GM18517 (cell line): Measurements from ENCODE around the gene IQCH.
"Not testable (repeated sequence)": the region's sequence is repeated elsewhere in the genome, so short reads cannot be mapped to it uniquely, and the experiment has no call there.

Experiments used
- ATAC-seq: cut with Tn5 transposase; IDR thresholded peaks from one replicate; pipeline ENCODE4 v1.9.1; 2021; ENCODE audit warnings: mild to moderate bottlenecking, moderate library complexity; ENCODE audit not compliant: unreplicated experiment

Gene IQCH

DNA sequence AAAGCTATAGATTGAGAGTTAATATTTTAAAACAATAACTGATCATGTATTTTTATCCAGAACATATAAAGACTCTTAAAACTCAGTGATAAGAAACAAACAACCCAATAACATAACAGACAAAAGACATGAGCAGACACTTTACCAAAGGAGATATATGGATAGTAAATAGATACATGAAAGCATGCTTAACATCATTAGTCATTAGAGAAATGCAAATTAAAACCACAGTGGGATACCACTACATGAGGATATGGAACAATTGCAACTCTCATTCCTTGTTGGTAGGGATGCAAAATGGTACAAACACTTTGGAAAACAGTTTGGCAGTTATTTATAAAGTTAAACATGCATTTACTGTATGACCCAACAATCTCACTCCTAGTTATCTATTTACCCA is 95.0 kb downstream of the IQCH start:
- no peak for ATAC-seq

DNA sequence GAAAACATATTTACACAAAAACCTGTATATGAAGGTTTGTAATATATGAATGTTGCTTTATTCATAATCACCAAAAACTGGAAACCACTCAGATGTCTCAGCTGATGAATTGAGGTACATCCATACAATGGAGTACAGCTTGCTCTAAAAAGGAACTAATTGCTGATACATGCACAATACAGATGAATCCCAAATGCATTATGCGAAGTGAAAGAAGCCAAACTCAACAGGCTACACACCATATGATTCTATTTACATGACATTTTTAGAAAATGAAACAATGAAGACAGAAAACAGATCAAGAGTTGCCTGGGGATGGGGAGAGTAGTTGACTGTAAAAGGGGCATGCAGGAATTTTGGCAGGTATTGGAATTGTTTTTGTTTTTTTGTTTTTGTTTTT is 95.5 kb downstream of the IQCH start:
- ATAC-seq, result no peak

DNA sequence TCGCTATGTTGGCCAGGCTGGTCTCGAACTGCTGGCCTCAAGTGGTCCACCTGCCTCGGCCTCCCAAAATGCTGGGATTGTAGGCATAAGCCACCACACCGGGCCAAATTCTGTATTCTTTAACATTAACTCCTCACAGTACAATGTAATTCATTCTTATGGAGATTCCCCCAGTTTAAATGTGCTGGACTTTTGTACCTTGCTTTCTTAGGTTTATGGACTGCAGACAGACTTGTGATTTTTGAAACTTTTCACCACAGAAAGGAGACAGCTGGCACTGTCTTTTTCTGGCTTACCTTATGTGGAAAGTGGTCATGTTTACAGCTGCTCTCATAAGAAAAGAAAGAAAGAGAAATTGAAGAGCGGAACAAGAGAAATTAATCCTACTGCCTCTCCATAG is 103.8 kb downstream of the IQCH start:
- ATAC-seq, result no peak

DNA sequence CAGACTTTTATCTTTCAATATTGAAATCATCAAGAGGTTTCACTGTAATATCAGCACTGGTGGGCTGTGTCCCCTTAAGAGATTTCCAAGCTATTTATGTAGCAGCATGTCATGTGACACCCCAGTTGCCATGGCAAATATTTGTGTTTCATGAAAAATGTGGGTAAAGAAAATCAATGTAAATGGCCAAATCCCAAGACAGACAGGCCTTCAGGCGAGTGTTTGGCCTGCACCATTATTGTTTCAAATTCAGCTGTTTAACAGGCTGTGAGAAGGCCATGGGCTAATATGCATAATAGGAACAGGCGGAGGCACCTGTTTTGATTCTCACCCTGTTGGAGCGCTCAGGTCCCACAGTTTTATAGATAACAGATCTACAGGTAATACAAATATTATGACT is 104.2 kb downstream of the IQCH start:
- no peak for ATAC-seq

DNA sequence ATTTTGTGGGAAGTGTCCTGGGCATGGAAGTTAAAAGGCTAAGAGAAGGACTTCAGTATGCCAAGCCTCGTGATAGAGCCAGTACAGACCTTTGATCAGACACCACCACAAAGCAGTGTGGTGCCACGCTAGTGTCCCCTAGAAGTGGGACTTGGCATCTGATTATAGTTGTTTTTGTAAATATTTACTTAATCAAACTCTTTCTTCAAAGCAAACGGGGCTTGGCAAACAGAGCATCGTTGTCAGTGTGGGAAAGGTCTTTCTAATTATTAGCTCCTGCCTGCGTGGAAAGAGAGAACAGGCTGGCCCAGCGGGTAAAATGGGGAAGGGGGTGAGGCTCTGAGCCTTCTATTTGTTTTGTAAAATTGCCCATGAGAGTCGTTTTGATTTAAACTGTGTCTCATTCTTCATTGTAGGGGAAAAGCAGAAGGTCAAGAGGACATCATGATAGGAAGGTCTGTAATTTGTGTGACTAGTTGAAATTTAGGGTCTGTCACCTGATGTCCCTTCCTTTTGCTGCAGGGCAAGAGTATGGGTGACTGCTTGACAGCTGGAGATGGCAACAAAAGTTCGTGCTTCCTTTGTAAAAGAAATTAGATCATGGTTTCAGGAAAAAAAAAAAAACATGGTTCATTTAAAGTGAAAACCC is 105.0 kb downstream of the IQCH start:
- no peak for ATAC-seq

DNA sequence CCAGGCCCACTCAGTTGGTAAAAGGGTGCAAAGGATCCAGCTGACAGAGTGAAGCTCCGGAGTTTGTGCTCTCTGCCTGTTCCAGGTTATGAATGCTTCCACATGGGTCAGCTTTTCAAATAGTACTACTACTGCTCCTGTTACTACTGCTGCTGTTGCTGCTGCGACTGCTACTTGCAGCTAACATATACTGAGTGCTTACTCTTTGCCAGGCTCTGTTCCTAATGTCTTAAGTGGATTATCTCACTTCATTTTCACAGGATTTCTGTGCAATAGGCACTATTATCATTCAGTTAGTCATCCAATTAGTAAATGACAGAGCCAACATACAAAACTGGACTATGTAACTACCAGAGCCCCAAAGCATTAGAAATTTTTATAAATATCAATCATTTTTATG is 106.5 kb downstream of the IQCH start:
- ATAC-seq, result no peak

DNA sequence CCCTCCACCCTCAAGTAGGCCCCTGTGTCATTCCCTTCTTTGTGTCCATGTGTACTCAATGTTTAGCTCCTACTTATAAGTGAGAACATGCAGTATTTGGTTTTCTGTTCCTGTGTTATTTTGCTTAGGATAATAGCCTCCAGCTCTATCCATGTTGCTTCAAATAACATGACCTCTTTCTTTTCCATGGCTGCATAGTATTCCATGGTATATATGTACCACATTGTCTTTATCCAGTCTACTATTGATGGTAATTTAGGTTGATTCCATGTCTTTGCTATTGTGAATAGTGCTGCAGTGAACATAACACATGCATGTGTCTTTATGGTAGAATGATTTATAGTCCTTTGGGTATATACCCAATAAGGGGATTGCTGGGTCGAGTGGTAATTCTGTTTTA is 109.1 kb downstream of the IQCH start:
- ATAC-seq, result not testable (repeated sequence)

DNA sequence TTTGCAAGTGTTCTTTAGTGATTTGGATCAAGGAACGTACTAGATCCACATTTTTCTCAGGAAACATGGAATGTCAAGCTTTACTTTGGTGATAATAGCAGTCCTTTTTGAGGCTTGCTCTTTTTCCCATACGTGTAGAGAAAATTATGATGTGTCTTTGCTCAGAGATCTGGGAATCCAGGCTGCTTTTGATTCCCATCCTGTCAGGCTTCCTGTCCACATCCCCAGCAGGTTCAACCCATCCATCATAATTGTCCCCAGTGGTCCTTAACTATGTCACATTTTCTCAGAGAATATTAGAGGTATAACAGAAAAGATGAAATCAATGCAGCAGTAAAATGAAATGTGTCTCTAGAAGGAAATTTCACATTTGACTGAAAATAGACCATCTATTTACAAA is 111.4 kb downstream of the IQCH start:
- ATAC-seq, result no peak

DNA sequence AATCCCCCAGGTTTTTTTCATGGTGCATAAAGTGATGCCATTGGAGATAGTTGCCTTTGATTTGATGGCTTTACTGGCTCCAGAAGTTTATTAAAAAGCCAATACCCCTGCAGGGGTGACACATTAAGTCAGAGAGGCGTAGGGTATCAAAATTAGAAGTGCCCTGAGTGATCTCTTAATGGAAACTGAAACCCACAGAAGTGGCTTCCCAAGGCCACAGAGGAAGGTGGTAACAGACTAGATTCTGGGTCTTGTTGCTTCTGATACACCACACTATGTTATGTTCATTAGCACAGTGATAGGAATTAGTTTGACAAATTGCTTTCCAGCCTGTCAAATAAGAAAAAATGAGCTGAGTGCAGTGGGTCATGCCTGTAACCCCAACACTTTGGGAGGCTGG is 112.3 kb downstream of the IQCH start:
- ATAC-seq, result no peak

DNA sequence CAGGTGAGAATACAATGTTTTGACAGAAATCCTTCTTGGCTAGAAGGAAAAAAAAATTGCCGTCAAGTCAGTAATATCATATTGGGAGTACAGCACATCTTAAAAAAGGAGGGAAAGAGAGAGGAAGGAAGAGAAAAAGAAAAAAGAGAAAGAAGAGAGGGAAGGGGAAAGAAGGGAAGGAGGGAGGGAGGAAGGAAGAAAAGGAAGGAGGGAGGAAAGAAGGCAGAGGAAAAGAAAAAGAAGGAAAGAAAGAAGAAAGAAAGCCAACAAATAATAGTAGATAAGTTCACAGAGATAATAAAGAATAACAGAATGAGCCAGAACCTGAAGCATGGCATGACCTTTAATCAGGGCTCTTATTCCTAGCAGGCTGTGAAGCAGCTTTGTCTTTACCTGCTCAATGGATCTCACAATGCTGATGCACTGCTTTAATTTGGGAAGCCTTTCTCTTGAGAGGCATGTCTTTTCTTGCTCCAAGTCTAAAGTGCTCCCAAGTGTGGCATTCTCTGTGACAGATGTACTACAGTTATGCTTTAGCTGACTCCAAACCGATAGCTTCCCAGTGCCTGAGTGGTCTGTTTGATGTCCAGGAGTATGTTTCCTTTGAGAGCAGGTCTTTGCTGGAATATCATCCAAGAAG is 114.9 kb downstream of the IQCH start:
- no peak for ATAC-seq

DNA sequence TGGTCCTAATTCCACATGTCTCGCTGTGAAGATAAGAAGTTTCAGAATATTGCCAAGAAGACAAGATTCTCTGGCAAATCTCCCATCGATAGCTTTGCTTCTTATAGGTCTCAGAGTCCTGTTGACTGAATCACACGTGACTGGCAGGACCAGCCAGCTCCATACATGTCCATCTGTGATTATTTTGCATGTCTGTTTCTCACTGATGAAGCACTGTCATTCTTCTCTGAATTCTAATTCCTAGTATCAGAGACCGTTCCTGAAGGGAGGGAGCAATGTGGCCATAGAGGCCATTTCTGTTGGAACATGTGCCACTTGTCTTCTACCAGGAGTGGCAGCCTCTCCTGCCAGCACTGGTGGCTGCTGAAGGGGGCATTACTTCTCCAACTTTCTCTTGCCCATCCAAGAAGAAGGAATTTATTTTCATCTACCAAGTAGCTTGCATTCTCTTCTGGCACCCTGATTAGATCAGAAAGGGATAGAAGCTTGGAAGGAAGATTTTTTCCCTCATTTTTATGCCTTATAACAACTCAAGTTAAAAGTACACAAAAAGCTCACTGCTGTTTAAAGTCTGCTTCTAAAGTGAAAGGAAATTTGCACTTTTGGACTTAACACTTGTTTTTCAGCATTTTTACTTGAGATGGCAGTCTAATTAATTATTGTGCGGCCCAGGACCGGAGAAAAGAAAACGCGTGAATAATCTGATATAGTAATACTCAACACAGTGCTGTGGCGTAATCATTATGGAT is 115.8 kb downstream of the IQCH start:
- no peak for ATAC-seq

DNA sequence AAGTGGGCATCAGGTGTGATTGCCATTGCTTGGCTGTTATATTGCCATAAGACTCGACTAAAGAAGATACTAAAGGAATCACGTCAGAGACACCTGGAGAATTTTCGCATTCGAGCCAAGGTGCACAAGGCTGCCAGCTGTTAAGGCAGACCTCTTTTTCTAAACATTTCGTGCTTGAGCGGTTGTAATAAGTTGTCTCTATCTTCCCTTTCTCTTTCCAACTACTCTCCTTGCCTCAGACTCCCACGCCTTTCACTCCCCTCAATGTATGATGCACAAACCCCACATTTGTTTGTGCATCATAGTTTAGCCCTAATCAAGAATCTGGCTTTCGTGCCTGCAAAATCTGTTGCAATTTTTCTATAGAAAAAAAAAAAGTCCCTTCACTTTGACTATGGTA is 118.0 kb downstream of the IQCH start:
- ATAC-seq, result no peak

DNA sequence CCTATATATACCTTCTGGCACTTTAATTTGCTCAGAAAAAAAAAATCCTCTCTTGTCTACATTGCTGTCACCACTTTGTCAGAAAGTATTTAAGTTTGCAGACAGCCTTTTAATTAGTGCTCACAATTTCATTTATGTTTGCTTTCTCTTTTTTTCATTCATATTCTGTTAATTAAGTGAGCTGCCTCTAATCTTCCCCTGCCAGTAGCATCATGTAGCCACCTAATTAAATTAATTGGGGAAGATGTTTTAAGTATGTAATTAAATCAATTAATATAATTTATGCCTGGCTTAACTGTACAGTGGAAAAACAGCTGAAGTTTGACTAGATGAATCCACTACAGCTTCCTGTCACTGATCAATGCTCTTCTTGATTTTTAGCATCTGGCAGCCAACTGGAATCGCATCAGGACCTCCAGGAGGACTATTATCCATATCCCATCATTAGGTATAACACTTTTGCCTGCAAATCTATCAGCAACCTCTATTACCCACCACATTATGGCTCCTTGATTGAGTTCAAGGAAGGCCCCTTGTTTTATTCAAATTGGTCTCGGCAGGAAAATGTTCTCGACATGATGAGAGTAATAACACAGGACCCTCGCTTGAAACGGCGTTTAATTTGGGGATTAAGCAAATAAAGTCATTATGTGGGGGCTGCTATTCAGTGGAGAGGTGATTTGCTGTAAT is 118.5 kb downstream of the IQCH start:
- ATAC-seq, result no peak

DNA sequence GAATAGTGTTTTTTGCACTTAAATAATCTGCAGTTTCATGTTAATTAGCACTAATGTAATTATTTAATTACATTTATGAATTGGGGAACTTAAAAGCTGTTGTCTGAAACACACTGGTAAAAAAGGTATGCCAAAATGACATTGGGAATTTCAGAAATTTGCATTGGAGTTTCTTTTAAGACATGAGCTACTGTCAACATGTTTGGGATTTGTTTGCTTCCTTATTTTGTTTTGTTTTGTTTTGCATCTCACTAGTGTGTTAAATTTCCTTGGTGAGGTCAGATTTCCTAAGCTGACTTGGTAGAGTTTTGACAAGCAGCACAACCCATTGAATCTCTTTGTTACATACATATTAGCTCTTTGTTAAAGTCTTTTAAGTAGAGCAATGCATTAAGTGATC is 119.4 kb downstream of the IQCH start:
- ATAC-seq, result no peak

DNA sequence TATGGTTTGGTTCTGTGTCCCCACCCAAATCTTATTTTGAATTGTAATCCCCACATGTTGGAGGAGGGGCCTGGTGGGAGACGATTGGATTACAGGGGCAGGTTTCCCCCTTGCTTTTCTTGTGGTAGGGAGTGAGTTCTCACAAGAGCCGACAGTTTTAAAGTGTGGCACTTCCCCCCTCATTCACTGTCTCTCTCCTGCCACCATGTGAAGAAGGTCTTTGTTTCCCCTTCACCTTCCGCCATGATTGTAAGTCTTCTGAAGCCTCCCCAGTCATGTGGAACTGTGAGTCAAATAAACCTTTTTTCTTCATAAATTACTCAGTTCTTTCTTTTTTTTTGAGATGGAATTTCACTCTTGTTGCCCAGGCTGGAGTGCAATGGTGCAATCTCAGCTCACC is 124.9 kb downstream of the IQCH start:
- ATAC-seq, result no peak

DNA sequence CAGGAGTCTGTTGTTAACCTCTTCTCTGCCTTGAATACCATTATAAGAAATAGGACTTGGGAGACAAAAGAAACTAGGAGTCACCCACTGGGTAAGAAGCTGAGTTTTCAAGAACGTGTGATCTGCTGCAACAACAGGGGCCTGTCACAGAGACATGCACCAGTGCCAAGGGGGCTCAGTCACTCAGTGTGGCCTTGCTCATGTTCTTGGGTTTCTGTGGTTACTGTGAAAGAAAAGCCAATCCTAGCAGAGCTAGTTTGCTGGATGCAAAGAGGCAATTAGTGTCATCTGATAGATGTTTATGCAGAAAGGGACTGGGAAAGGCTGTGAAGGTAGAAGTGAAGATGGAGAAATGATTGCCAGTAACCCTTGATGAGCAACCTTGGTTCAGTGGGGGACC is 126.3 kb downstream of the IQCH start:
- no peak for ATAC-seq

DNA sequence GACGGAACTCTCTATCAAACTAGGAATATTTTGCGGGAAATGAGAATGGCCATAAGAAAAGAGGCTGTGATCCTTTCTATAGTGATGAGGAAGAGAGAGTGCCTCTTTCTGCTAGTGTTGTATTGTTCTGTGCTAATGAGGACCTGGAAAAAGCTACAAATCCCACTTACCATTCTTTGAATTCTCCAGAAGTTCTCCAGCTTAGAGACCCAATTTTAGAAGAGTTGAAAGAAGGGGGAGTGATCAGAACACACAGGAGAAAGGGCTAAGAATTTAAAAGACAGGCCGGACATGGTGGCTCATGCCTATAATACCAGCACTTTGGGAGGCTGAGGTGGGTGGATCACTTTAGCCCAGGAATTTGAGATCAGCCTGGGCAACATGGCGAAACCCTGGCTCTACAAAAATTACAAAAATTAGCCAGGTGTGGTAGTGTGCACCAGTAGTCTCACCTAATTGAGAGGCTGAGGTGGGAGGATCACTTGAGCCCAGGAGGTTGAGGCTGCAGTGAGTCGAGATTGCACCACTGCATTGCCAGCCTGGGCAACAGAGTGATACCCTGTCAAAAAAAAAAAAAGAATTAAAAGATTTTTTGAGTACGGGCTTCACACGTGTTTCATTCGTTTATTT is 126.9 kb downstream of the IQCH start:
- ATAC-seq, result no peak

DNA sequence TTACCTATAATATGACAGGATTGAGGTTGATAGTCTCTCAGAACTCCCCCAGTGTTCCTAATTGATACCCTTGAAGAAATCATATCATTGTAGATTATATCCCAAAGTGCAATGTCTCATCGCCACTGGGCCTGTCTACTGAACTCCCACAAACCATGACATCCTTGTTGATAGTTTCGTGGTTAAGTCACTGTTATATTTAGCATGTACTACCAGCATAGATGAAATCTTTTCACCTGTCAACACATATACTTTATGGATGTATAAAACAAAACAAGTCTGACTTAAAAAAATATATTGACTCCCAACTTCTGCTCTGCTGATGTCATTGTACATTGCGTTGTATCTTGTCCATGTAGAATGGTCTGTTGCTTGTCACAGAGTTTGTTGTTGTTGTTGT is 128.1 kb downstream of the IQCH start:
- no peak for ATAC-seq

DNA sequence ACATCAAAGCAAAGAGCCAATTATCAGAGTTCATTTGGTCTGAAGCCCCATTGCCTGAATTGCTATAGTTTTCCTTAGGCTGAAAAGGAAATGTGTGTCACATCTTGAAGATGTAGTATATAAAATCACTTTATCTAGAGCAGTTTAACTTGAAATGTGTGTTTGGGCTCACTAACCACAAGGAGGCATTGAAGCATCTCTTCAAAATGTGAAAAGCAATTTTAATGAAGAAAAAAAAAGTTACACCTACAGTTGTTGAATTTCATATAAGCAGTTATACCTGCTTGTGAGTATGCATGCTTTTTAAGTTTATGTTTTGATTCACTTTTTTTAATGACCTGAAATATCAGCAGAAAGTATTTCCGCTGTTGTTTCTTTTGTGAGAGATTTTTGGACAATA is 129.3 kb downstream of the IQCH start:
- no peak for ATAC-seq

DNA sequence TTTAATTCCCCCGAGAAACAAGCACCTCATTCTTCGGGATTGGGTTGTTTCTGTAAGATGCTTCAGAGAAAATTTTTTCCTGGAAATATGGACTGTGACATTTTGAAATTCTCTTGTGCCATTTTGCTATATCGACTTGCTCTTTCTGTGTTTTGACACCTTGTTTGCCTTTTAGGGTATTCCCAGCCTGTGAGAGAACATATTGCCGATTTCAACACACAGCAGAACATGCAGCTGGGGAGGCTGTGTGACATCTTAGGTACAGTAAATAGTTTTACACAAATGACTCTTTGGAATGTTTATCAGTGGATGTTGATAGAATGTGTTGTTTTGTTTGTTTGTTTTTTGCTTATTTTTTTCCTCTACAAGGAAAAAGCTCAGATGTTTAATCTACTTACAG is 130.2 kb downstream of the IQCH start:
- no peak for ATAC-seq

DNA sequence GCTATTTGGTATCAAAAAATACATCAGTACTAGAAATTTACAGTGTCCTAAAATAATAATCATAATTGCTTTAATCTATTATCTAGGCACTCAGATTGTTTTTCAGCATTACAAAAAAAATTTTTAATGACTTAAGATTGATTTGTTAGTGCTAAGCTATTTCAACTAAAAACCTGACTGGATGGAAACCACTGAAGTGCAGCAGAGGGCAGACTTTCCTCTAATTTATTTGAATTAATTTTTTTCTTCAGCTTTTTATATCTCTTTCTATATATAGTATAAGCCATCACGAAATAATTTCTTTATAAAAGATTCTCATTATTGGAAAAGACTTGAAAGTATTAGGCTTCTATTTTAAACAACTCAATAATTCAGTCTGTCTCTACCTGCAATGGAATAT is 131.4 kb downstream of the IQCH start:
- no peak for ATAC-seq
